DND-41 (cell line): ENCODE data around the gene PALD1.
"Not testable (repeated sequence)": the region's sequence is repeated elsewhere in the genome, so short reads cannot be mapped to it uniquely, and the experiment has no call there.

Experiments
- ATAC-seq: fragments of 200-7000 bp; cut with Tn5 transposase; 3 replicates; pipeline ENCODE4 v1.9.1; 2021; ENCODE audit warnings: low read depth; ENCODE audit not compliant: insufficient read depth
- DNase-seq: peaks from one replicate; pipeline ENCODE4 v3.0.0-alpha.2; 2020
- H2AFZ ChIP-seq: 2 replicates; pipeline ENCODE4 v1.6.0; 2012; ENCODE audit warnings: low read depth, low read length
- H3K27ac ChIP-seq: 2 replicates; pipeline ENCODE4 v1.5.1; 2012; ENCODE audit warnings: low read length, inconsistent platforms
- H3K27me3 ChIP-seq: fragments of 200-600 bp; sonication (generic); 2 replicates; pipeline ENCODE4 v1.6.0; 2012; ENCODE audit warnings: low read length, mild to moderate bottlenecking, inconsistent platforms; ENCODE audit not compliant: insufficient read depth, poor library complexity
- H3K36me3 ChIP-seq: 2 replicates; pipeline ENCODE4 v1.5.1; 2012; ENCODE audit warnings: low read length, inconsistent platforms; ENCODE audit not compliant: insufficient read depth
- H3K4me1 ChIP-seq: 2 replicates; pipeline ENCODE4 v1.5.1; 2012; ENCODE audit warnings: mild to moderate bottlenecking, low read length; ENCODE audit not compliant: insufficient read depth
- H3K4me2 ChIP-seq: 2 replicates; pipeline ENCODE4 v1.6.0; 2012; ENCODE audit warnings: mild to moderate bottlenecking, moderate library complexity, low read length, inconsistent platforms; ENCODE audit not compliant: insufficient read depth
- H3K4me3 ChIP-seq, 2 experiments: fragments of 200-600 bp in 1 of 2; shearing (Covaris generic) in 1 of 2; 2 replicates each; pipeline ENCODE4 v1.5.1; 2012 to 2016; ENCODE audit warnings: inconsistent platforms in 2 of 2, low read length in 2 of 2, mild to moderate bottlenecking in 2 of 2, low read depth in 1 of 2, moderate library complexity in 1 of 2
- H3K79me2 ChIP-seq: 2 replicates; pipeline ENCODE4 v1.6.0; 2012; ENCODE audit warnings: low read length, inconsistent platforms; ENCODE audit not compliant: insufficient read depth
- H3K9ac ChIP-seq: 2 replicates; pipeline ENCODE4 v1.6.0; 2012; ENCODE audit warnings: low read depth, mild to moderate bottlenecking, inconsistent platforms, low read length, moderate library complexity
- H3K9me3 ChIP-seq: 2 replicates; pipeline ENCODE4 v1.5.1; 2012; ENCODE audit warnings: low read length, moderate library complexity, mild to moderate bottlenecking, inconsistent platforms; ENCODE audit not compliant: insufficient read depth, severe bottlenecking
- H4K20me1 ChIP-seq: 2 replicates; pipeline ENCODE4 v1.6.0; 2012; ENCODE audit warnings: low read length; ENCODE audit not compliant: insufficient read depth
- CTCF ChIP-seq: IDR thresholded peaks from 2 replicates; pipeline ENCODE4 v1.5.1; 2012; ENCODE audit warnings: borderline replicate concordance, low read length, moderate library complexity, mild to moderate bottlenecking; ENCODE audit not compliant: poor library complexity, severe bottlenecking; ENCODE audit errors: extremely low read depth
- EZH2 ChIP-seq: IDR thresholded peaks from 3 replicates; pipeline ENCODE4 v1.6.1; 2012; ENCODE audit warnings: borderline replicate concordance, low read depth, mild to moderate bottlenecking, moderate library complexity, low read length, inconsistent platforms; ENCODE audit not compliant: severe bottlenecking

The PALD1 gene

GRCh38 chr10:70481831-70482530 lies 3.4 kb downstream of the PALD1 start:
- Histone ChIP-seq H3K27ac (no peak overlapping the region), H3K4me3 (no peak overlapping the region), H3K79me2 (no peaks in the 10 kb centered on the region; the same call in 1 of the 2 replicates), H3K27me3 (no peaks in the 10 kb centered on the region), H3K36me3 (peaks cover 3% of the 10 kb centered on the region), H3K4me2 (no peak overlapping the region), H3K9me3 (no peaks in the 10 kb centered on the region), H4K20me1 (peaks cover 39% of the 10 kb centered on the region), H3K9ac (no peak overlapping the region), H3K4me1 (peaks cover 41% of the 10 kb centered on the region), H2AFZ (no peak overlapping the region)
- TF ChIP-seq EZH2 = no peak
- TF ChIP-seq CTCF = no peak
- DNase-seq (no peak), ATAC-seq (no peak)

- ATAC-seq = no peak
- H3K27me3 ChIP-seq = no peaks in the 10 kb centered on the region
- no peaks in the 10 kb centered on the region for H3K9me3 ChIP-seq
- H3K4me2 ChIP-seq = no peak overlapping the region
- no peak overlapping the region for H3K27ac ChIP-seq
- no peak for DNase-seq
- H3K9ac ChIP-seq = no peak overlapping the region
- TF ChIP-seq CTCF (no peak), EZH2 (no peak)
- peaks cover 33% of the 10 kb centered on the region for H4K20me1 ChIP-seq
- H3K4me1 ChIP-seq = peaks cover 31% of the 10 kb centered on the region
- no peaks in the 10 kb centered on the region; the same call in 1 of the 2 replicates for H3K79me2 ChIP-seq
- no peak overlapping the region for H3K4me3 ChIP-seq
- H3K36me3 ChIP-seq = peaks cover 3% of the 10 kb centered on the region
- H2AFZ ChIP-seq = no peak overlapping the region
Observed at GRCh38 chr10:70482982-70483760, 4.6 kb downstream of the PALD1 start.

- H3K9me3 ChIP-seq, ATAC-seq, H3K36me3 ChIP-seq, H3K27me3 ChIP-seq, H3K27ac ChIP-seq, H3K79me2 ChIP-seq, H3K4me2 ChIP-seq, DNase-seq, H2AFZ ChIP-seq, H3K4me3 ChIP-seq, H3K9ac ChIP-seq: not testable (repeated sequence)
- Histone ChIP-seq H4K20me1 (peaks cover 33% of the 10 kb centered on the region), H3K4me1 (peaks cover 26% of the 10 kb centered on the region)
Observed at GRCh38 chr10:70483872-70484271, 5.3 kb downstream of the PALD1 start.

- H3K9ac ChIP-seq = no peak overlapping the region
- H4K20me1 ChIP-seq = peaks cover 7% of the 10 kb centered on the region; the same call in 1 of the 2 replicates
- peaks cover 3% of the 10 kb centered on the region for H3K36me3 ChIP-seq
- no peak for TF ChIP-seq EZH2
- TF ChIP-seq CTCF = no peak
- no peaks in the 10 kb centered on the region for H3K9me3 ChIP-seq
- H3K79me2 ChIP-seq = no peaks in the 10 kb centered on the region
- H3K27ac ChIP-seq = no peak overlapping the region
- H3K4me2 ChIP-seq = no peak overlapping the region
- H3K4me3 ChIP-seq = no peak overlapping the region
- H3K4me1 ChIP-seq = no peaks in the 10 kb centered on the region
- DNase-seq (no peak), ATAC-seq (no peak)
- H3K27me3 ChIP-seq = no peaks in the 10 kb centered on the region
- H2AFZ ChIP-seq = no peak overlapping the region
Observed at GRCh38 chr10:70487824-70488223, 9.3 kb downstream of the PALD1 start.
